Osteoblast (primary cell): ENCODE data around the gene ZNF330. TPM values are rescaled to one million over a fixed set of nuclear protein-coding genes. Genes with fewer than 3 reads are reported as not detected.

Experiments used
- DNase-seq: peaks from one replicate; pipeline ENCODE4 v3.0.0; 2011; ENCODE audit warnings: low spot score, mixed read lengths; ENCODE audit not compliant: insufficient read length; ENCODE audit errors: missing footprints
- H2AFZ ChIP-seq: 2 replicates; pipeline ENCODE4 v1.6.0; 2011; ENCODE audit warnings: mild to moderate bottlenecking, low read length
- H3K27ac ChIP-seq: 2 replicates; pipeline ENCODE4 v1.5.1; 2011; ENCODE audit warnings: mild to moderate bottlenecking, low read depth, low read length, moderate library complexity
- H3K27me3 ChIP-seq: 2 replicates; pipeline ENCODE4 v1.6.0; 2012; ENCODE audit warnings: mild to moderate bottlenecking, control low read depth, inconsistent platforms, low read length, moderate library complexity; ENCODE audit not compliant: insufficient read depth
- H3K36me3 ChIP-seq: 2 replicates; pipeline ENCODE4 v1.5.1; 2011; ENCODE audit warnings: mild to moderate bottlenecking, low read length, control low read depth, moderate library complexity; ENCODE audit not compliant: insufficient read depth
- H3K4me1 ChIP-seq: 2 replicates; pipeline ENCODE4 v1.5.1; 2011; ENCODE audit warnings: mild to moderate bottlenecking, low read length, control low read depth, moderate library complexity; ENCODE audit not compliant: insufficient read depth
- H3K4me2 ChIP-seq: 2 replicates; pipeline ENCODE4 v1.6.0; 2011; ENCODE audit warnings: mild to moderate bottlenecking, low read length; ENCODE audit not compliant: insufficient read depth
- H3K4me3 ChIP-seq: fragments of 200-600 bp; sonication (generic); 3 replicates; pipeline ENCODE4 v1.5.1; 2012; ENCODE audit warnings: mild to moderate bottlenecking, low read length, inconsistent platforms; ENCODE audit not compliant: insufficient read depth
- H3K79me2 ChIP-seq: 2 replicates; pipeline ENCODE4 v1.6.0; 2012; ENCODE audit warnings: mild to moderate bottlenecking, low read length, control low read depth, inconsistent platforms; ENCODE audit not compliant: insufficient read depth
- H3K9me3 ChIP-seq: 2 replicates; pipeline ENCODE4 v1.5.1; 2011; ENCODE audit warnings: low read depth, low read length, control low read depth
- H4K20me1 ChIP-seq: 2 replicates; pipeline ENCODE4 v1.6.0; 2012; ENCODE audit warnings: mild to moderate bottlenecking, low read length, control low read depth; ENCODE audit not compliant: insufficient read depth
- total RNA-seq: library from RNA; depleted of rRNA; stranded (reverse); fragments of >200 nt; gene quantifications from 2 replicates; pipeline ENCODE4 v1.2.3, GENCODE V29; 2012
- TF ChIP-seq, protein P1 (sequence below): IDR thresholded peaks from 2 replicates; pipeline ENCODE4 v1.5.1; 2011; ENCODE audit warnings: mild to moderate bottlenecking, low read depth, low read length, moderate library complexity; ENCODE audit errors: extremely low read depth

Gene ZNF330
- total RNA-seq, 1 donor = 33.7 TPM

DNA sequence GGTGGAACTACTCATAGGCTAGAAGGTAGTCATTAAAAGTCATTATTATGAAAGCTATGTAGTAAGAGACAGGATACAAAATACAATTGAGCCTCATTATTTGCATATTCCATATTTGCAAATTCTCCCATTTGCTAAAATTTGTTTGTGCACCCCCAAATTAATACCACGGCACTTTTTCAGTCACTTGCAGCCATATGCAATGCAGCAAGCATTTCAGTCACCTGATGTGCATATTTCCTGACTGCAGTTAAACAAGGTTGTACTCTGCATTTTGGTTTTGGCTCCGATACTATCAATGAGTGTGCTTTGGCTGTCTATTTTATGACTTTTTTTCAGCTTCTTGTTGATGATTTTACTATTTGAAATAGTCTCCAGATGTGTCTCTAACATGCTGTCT lies 62.9 kb downstream of the ZNF330 start:
- TF ChIP-seq, protein P1, sequence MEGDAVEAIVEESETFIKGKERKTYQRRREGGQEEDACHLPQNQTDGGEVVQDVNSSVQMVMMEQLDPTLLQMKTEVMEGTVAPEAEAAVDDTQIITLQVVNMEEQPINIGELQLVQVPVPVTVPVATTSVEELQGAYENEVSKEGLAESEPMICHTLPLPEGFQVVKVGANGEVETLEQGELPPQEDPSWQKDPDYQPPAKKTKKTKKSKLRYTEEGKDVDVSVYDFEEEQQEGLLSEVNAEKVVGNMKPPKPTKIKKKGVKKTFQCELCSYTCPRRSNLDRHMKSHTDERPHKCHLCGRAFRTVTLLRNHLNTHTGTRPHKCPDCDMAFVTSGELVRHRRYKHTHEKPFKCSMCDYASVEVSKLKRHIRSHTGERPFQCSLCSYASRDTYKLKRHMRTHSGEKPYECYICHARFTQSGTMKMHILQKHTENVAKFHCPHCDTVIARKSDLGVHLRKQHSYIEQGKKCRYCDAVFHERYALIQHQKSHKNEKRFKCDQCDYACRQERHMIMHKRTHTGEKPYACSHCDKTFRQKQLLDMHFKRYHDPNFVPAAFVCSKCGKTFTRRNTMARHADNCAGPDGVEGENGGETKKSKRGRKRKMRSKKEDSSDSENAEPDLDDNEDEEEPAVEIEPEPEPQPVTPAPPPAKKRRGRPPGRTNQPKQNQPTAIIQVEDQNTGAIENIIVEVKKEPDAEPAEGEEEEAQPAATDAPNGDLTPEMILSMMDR = no peak
- H3K27me3 ChIP-seq = no peaks in the 10 kb centered on the region
- no peak overlapping the region for H3K4me3 ChIP-seq
- H3K36me3 ChIP-seq = no peaks in the 10 kb centered on the region
- no peak overlapping the region for H2AFZ ChIP-seq
- H3K4me1 ChIP-seq = no peaks in the 10 kb centered on the region
- no peak for DNase-seq
- no peaks in the 10 kb centered on the region for H3K79me2 ChIP-seq
- no peaks in the 10 kb centered on the region for H4K20me1 ChIP-seq
- no peak overlapping the region for H3K27ac ChIP-seq
- H3K4me2 ChIP-seq = no peak overlapping the region
- no peaks in the 10 kb centered on the region for H3K9me3 ChIP-seq

Other genes starting within 250 kb of the ZNF330 start
- gene RNF150, start 87.4 kb upstream of the ZNF330 start, total RNA-seq = 13.4 and 13.8 TPM in 2 replicates